Gastroesophageal sphincter (tissue), 3 donors: ENCODE results near the gene PHLDA2.

Experiments used
- EP300 ChIP-seq: sonication (generic); formaldehyde crosslinking; IDR thresholded peaks from one replicate; pipeline ENCODE4 v1.6.1; 2017; ENCODE audit warnings: antibody characterized with exemption, mild to moderate bottlenecking
- POLR2A ChIP-seq, 2 donors: fragments of 450-650 bp; IDR thresholded peaks; one replicate each; pipeline ENCODE4 v1.6.1; 2017; ENCODE audit warnings: antibody characterized with exemption in 2 of 2, mild to moderate bottlenecking in 2 of 2, moderate library complexity in 1 of 2
- POLR2AphosphoS5 ChIP-seq: sonication (generic); formaldehyde crosslinking; IDR thresholded peaks from one replicate; pipeline ENCODE4 v1.6.1; 2017; ENCODE audit warnings: antibody characterized with exemption
- TF ChIP-seq, protein P1 (sequence below), 4 experiments: fragments of 200-600 bp in 2 of 4; fragments of 450-650 bp in 2 of 4; sonication (generic) in 1 of 4; IDR thresholded peaks; one replicate each; pipeline ENCODE4 v1.5.1; 2017 to 2019; ENCODE audit warnings: antibody characterized with exemption in 4 of 4, mild to moderate bottlenecking in 2 of 4, moderate library complexity in 2 of 4

DNA sequence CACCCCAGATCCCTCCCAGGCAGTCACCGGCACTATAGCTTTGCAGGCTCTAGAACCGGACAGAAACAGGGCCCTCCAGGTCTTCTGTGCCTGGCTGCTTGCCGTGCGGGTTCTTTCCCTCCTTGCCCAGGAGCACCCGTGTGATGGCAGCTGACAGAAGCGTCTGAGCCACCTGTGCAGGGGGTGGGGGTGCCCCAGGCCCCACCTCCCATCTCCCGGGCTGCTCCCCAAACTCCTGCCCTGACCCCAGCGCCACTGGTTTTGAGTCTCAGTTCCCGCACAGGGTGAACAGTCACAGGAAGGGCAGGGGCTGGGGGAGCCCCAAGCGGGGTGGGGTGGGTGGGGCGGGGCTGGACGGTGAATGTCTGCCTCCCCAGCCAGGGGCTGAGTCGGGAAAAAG, 13.2 kb upstream of the PHLDA2 start:
- TF ChIP-seq EP300: no peak
- TF ChIP-seq, protein P1, sequence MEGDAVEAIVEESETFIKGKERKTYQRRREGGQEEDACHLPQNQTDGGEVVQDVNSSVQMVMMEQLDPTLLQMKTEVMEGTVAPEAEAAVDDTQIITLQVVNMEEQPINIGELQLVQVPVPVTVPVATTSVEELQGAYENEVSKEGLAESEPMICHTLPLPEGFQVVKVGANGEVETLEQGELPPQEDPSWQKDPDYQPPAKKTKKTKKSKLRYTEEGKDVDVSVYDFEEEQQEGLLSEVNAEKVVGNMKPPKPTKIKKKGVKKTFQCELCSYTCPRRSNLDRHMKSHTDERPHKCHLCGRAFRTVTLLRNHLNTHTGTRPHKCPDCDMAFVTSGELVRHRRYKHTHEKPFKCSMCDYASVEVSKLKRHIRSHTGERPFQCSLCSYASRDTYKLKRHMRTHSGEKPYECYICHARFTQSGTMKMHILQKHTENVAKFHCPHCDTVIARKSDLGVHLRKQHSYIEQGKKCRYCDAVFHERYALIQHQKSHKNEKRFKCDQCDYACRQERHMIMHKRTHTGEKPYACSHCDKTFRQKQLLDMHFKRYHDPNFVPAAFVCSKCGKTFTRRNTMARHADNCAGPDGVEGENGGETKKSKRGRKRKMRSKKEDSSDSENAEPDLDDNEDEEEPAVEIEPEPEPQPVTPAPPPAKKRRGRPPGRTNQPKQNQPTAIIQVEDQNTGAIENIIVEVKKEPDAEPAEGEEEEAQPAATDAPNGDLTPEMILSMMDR (IDR thresholded peaks at IDR 0.05): no peak
- no peak for TF ChIP-seq POLR2A (IDR thresholded peaks at IDR 0.05)
- no peak for TF ChIP-seq POLR2AphosphoS5
